GM12878 (cell line): ENCODE measurements around the gene CALHM1.

Experiments
- JUNB ChIP-seq: IDR thresholded peaks from 2 replicates; pipeline ENCODE4 v1.6.1; 2016; ENCODE audit warnings: antibody characterized with exemption, mild to moderate bottlenecking
- POLR2A ChIP-seq: IDR thresholded peaks from 2 replicates; pipeline ENCODE4 v1.6.1; 2011; ENCODE audit warnings: low read depth, mild to moderate bottlenecking, low read length
- SIN3A ChIP-seq: IDR thresholded peaks from 2 replicates; pipeline ENCODE4 v1.6.1; 2012; ENCODE audit warnings: low read depth, low read length, improper control_type of control experiment
- TAF1 ChIP-seq: IDR thresholded peaks from 2 replicates; pipeline ENCODE4 v1.6.1; 2011; ENCODE audit warnings: mild to moderate bottlenecking, low read depth, low read length, borderline replicate concordance
- ZNF217 ChIP-seq: fragments of 450-650 bp; IDR thresholded peaks from 2 replicates; pipeline ENCODE4 v1.6.1; 2017; ENCODE audit warnings: antibody characterized with exemption, mild to moderate bottlenecking
- TF ChIP-seq, protein P1 (sequence below), 3 experiments: IDR thresholded peaks in 2 of 3; conservative IDR thresholded peaks in 1 of 3; 2 replicates each; pipeline ENCODE4 v1.5.1; 2011; ENCODE audit warnings: low read depth in 3 of 3, low read length in 3 of 3, mild to moderate bottlenecking in 3 of 3, control low read depth in 2 of 3, moderate library complexity in 2 of 3, inconsistent platforms in 1 of 3, mixed read lengths in 1 of 3; ENCODE audit not compliant: control insufficient read depth in 2 of 3, insufficient read depth in 1 of 3; ENCODE audit errors: extremely low read depth in 1 of 3
- TF ChIP-seq, protein P2 (sequence below): IDR thresholded peaks from 2 replicates; pipeline ENCODE4 v1.6.1; 2012; ENCODE audit warnings: mild to moderate bottlenecking, low read depth, low read length

DNA sequence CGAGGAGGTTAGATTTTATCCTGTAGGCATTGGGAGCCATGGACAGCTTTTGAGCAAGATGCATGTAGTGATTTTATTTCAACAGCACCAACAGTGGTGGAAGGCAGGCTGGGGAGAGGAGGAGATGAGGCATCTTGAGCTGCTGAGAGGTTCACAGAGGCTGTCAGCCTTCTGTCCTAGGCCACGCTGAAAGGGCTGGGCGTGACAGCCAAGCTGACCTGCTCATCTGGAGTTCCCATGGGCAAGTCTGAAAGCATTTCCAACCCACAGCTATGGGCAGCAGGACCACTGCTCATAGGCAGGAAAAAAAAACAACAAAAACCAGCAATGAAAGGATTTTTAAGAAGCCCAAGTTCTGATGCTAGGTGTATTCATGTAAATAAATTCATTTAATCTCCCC lies 42.5 kb upstream of the CALHM1 start:
- TF ChIP-seq SIN3A, result no peak
- TF ChIP-seq, protein P1, sequence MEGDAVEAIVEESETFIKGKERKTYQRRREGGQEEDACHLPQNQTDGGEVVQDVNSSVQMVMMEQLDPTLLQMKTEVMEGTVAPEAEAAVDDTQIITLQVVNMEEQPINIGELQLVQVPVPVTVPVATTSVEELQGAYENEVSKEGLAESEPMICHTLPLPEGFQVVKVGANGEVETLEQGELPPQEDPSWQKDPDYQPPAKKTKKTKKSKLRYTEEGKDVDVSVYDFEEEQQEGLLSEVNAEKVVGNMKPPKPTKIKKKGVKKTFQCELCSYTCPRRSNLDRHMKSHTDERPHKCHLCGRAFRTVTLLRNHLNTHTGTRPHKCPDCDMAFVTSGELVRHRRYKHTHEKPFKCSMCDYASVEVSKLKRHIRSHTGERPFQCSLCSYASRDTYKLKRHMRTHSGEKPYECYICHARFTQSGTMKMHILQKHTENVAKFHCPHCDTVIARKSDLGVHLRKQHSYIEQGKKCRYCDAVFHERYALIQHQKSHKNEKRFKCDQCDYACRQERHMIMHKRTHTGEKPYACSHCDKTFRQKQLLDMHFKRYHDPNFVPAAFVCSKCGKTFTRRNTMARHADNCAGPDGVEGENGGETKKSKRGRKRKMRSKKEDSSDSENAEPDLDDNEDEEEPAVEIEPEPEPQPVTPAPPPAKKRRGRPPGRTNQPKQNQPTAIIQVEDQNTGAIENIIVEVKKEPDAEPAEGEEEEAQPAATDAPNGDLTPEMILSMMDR (IDR thresholded peaks at IDR 0.05 in 2 of 3, conservative IDR thresholded peaks at IDR 0.05 in 1 of 3; ENCODE audit: control insufficient read depth in 2 of 3, extremely low read depth in 1 of 3, insufficient read depth in 1 of 3, low read depth in 3 of 3, low read length in 3 of 3), result no peak
- no peak for TF ChIP-seq ZNF217
- no peak for TF ChIP-seq POLR2A
- TF ChIP-seq, protein P2, sequence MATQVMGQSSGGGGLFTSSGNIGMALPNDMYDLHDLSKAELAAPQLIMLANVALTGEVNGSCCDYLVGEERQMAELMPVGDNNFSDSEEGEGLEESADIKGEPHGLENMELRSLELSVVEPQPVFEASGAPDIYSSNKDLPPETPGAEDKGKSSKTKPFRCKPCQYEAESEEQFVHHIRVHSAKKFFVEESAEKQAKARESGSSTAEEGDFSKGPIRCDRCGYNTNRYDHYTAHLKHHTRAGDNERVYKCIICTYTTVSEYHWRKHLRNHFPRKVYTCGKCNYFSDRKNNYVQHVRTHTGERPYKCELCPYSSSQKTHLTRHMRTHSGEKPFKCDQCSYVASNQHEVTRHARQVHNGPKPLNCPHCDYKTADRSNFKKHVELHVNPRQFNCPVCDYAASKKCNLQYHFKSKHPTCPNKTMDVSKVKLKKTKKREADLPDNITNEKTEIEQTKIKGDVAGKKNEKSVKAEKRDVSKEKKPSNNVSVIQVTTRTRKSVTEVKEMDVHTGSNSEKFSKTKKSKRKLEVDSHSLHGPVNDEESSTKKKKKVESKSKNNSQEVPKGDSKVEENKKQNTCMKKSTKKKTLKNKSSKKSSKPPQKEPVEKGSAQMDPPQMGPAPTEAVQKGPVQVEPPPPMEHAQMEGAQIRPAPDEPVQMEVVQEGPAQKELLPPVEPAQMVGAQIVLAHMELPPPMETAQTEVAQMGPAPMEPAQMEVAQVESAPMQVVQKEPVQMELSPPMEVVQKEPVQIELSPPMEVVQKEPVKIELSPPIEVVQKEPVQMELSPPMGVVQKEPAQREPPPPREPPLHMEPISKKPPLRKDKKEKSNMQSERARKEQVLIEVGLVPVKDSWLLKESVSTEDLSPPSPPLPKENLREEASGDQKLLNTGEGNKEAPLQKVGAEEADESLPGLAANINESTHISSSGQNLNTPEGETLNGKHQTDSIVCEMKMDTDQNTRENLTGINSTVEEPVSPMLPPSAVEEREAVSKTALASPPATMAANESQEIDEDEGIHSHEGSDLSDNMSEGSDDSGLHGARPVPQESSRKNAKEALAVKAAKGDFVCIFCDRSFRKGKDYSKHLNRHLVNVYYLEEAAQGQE, result no peak
- no peak for TF ChIP-seq JUNB
- TF ChIP-seq TAF1, result no peak
